Fibroblast of skin of left quadriceps (primary cell): ENCODE measurements around the gene MAP1LC3B2.

Experiments
- DNase-seq, 2 experiments: peaks; one replicate each; pipeline ENCODE4 v3.0.0-alpha.2; 2013; ENCODE audit warnings: low read depth in 2 of 2

MAP1LC3B2 gene

DNA sequence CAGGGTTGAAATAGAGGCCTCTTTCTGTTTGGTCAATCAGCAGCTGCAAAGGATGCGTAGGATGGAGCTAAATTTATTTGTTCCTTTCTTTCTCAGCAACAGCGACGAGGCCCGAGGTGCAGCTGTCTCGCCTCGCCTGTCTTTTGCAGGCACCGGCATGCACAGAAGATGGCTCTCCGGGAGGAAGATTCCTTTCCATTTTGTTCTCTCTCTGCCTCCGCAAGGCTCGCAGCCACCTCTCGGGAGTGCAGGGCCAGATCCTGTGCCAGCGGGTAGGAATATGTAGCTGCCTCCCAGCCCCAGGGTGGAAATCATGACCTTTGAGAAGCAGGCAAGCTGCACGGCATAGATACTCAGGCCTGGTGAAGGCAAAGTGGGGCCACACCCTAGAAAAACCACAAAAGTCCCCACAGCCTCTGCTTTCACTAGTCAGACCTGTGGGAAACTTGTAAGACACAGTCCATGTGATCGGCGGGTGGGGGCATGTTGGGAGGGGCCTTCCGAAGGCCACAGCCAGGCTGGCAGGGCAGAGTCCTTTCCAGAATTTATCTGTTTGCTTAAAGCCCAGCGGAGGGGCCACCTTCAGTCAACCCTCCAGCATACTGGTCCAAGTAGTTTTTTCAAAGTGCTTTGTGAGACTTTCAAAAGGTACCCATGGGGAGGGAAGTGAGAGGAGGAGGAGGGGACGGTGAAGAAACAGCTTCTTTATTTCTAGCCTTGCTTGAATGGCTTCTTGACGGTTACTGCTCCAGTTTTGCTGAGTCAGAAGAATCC lies at the start of gene MAP1LC3B2:
Gene MAP1LC3B2, plus strand, starts transcription at position 220 of the 774 bp plus-strand sequence. CDS start 16,562 bp downstream, outside the sequence.
- DNase-seq, result peak; percentile 45 to 48

DNA sequence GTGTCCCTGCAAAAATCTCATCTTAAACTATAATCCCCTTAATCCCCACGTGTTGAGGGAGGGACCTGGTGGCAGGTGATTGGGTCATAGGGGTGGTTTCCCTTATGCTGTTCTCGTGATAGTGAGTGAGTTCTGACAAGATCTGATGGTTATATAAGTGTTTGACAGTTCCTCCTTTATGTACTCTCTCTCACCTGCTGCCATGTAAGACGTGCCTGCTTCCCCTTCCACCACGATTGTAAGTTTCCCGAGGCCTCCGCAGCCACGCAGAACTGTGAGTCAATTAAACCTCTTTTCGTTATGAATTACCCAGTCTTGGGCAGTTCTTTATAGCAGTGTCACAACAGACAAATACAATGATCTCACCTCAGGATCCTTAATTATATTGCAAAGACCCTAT lies 45.2 kb upstream of the MAP1LC3B2 start:
- no peak for DNase-seq

GRCh38 chr12:116515684-116516083 lies 43.5 kb upstream of the MAP1LC3B2 start:
- DNase-seq, result no peak

DNA sequence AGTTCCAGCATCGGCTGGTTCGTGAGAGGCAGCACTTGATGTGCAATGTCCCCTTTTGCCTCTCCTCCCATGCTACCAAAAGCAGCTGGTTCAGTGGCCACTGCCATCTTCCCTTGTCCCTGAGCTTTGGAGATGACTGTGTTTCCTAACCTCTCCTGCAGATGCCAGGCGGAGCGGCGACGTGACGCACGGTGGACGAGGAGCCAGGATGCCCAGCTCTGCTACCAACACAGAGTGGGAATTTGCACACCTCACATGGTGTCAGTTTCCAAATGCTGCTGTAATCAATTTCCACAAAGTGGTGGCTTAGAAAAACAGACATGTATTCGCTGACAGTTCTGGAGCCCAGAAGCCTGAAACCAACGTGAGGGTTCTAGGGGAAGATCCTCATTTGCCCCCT lies 42.5 kb upstream of the MAP1LC3B2 start:
- no peak for DNase-seq

GRCh38 chr12:116517431-116518045 lies 41.6 kb upstream of the MAP1LC3B2 start:
- DNase-seq, result no peak

DNA sequence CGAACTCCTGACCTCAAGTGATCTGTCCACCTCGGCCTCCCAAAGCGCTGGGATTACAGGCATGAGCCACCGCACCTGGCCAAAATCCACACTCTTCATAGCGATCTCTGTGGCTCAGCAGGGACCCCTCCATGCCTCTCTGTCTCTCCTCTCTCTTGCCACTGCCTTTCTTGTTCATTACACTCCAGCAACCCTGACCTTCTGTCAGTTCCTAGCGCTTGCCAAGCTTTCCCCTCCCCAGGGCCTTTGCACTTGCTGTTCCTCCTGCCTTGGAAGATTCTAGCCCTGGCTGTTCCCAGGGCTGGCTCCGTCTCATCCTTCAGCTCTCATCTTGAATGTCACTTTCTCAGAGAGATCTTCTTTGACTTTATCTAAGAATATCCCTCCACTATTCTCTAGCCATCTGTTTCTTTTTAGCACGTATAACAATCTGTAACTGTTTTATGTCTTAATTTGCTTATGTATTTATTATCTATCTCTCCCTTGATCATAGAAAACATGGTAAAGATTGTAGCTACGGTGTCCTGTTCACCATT lies 38.9 kb upstream of the MAP1LC3B2 start:
- DNase-seq, result no peak

DNA sequence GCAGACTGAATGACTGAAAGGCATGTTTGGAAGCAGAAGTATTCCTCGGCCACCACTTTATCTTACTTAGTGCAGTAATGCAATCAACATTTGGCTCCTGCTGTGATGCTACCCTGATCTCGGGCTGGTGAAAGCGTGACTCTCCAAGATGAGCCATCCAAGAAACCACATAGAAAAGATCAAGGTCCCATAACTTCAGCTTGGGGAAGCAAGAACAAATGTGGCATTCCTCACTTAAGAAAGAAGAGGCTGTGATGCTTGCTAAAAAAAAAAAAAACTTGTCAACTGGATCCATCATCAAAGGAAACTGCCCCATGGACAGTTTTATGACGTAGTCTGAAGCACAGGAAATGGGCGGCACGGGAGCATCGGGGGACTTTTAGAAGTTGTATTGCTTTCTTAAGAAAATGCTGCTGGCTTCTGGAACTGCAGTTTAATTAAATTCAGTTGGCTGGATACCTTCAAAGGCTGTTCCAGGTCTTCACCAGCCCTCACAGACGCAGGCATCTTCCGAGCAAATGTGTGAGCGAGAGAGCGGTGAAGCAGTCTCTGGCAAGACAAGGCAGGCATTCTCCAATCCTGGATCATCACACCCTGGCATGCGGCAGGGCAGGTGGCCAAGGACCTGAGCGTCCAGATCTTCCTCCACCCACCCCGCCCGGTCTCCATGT lies 38.2 kb upstream of the MAP1LC3B2 start:
- peak; percentile 77 for DNase-seq

- no peak for DNase-seq
Measured at GRCh38 chr12:116524311-116524710, 34.9 kb upstream of the MAP1LC3B2 start.

- DNase-seq, result peak; percentile 67 to 68
Measured at GRCh38 chr12:116524964-116525379, 34.2 kb upstream of the MAP1LC3B2 start.

GRCh38 chr12:116525418-116526001 lies 33.7 kb upstream of the MAP1LC3B2 start:
- peak; percentile 89 to 91 for DNase-seq

- DNase-seq, result peak; percentile 73 to 76
Measured at GRCh38 chr12:116528065-116528464, 31.1 kb upstream of the MAP1LC3B2 start.

GRCh38 chr12:116528498-116528897 lies 30.7 kb upstream of the MAP1LC3B2 start:
- no peak for DNase-seq

DNA sequence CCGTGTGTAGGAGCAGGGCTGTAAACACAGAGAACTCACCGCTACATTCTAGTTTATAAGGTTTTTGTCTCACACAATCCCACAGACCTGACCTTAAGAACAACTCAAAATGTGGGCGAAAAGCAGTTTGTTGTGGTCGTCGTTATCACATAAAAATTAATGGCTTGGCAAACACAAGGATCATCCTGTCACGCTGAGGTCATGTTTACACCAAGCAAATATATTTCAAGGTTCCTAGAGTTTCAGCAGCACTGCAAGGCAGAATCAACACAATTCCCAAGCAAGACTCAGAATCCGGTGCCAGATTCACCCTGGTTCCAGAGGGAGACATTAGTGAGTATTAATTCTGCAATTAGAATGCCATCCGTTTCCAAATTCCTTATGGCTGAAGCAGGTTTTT lies 30.1 kb upstream of the MAP1LC3B2 start:
- peak; percentile 51 to 52 for DNase-seq

DNA sequence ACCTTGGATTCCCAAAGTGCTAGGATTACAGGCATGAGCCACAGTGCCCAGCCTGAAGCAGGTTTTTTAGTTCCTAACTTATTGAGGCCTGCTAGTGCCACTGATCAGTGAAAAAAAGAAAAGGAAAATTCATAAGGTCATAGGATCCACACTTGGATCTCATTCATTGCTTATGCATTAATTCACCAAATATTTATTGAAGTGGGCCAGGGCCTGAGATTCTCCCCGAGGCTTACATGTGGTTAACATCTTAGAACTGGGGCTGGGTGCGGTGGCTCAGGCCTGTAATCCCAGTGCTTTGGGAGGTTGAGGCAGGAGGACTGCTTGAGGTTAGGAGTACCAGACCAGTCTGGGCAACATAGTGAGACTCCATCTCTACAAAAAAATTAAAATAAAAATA lies 29.5 kb upstream of the MAP1LC3B2 start:
- no peak for DNase-seq

- DNase-seq, result no peak
Measured at GRCh38 chr12:116532428-116532827, 26.8 kb upstream of the MAP1LC3B2 start.

- DNase-seq, result no peak
Measured at GRCh38 chr12:116532986-116533342, 26.2 kb upstream of the MAP1LC3B2 start.

DNA sequence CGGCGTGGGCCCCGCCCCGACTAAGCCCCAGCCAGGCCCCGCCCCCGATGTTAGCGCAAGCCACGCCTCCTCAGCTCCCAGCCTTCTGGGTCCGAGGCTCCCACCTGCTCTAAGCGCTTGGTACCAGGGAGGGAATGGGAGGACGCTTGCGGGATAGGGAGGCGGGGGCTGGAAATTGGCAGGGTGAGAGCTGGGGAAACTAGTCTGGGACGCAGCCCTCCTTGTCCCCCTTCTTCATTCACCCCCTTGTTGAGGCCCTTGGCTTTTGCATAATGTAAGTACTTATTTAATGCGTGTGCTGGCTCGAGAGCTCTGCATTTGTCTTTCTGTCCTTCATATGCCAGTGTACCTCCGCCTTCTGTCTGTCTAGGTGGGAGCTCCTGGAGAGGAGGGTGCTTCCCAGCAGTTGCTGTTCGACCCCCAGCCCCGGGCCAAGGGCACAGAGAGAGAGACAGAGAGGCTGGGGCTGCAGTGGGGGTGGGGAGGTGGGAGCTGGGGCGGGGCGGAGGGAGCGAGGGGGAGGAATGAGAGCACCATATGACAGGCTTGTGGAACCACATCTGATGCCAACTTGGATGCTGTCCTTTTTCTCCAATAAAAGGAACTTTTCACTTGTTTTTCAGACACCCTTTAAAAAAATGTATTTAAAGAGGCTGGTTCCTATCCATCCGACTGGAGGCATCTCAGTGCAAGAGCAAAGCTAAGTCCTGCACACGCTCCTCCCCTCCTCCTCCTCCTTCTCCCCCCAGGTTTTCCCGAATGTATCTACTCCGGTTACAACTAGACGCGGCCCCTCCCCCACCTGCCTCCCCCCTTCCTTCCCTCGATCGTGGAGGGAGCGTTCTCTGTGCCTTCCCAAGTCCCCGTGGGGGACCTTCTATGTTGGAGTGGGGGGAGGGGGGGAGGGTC lies 25.6 kb upstream of the MAP1LC3B2 start:
- DNase-seq, result peak; percentile 76 to 77

DNA sequence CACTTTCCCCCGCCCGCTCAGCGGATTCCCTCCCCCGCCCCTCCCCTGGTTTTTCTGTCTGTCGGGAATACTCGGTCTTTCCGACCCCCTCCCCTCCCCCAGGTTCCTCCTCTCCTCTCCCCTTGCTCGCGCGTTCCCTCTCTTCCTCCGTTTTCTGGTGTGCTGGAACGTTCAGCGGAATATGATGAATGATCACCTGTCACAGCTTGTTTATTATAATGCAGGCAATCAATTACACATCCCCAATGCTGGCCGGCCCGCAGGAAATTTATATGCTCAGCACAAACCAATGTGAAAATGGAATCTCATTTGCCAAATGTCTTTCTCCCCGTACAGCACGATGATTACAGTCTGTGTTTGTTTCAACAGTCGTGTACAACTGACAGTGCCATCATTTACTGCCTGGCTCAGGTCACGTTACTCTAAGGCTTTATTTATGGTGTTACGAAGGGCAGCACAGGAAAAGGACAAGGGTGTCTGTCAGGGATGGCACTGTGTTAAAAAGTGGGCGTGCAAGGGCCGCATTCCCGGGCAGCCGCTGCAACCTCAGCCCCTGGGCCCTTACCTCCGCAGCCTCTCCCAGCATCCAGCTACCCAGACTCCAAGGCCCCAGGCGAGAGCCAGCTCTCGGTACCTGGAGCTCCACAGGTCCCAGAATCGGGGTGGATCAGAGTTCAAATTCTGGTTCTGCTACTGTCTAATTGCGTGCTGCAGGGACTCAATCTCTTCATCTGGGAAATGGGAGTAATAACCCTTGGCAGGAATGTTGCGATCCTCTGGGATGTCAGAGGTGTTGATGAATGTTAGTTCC lies 24.7 kb upstream of the MAP1LC3B2 start:
- peak in 1 of 2 experiments; percentile 34 for DNase-seq

DNA sequence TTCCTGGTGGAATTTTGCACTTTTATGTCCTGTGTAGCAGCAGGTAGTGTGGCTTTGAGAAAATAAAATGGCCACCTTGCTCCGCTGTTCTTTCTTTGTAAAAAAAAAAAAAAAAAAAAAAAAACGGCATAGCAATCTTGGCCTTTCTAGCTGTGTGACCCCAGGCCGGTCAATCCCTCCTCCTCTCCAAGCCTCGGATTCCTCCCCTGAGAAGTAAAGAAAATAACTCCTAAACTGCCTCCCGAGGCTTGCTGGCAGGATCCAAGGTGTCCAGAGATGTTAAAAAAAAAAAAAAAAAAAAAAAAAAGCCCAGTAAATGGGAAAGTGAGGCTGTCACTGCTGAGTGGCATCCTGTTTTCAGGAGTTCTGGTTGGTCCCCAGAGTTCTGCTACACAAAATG lies 23.9 kb upstream of the MAP1LC3B2 start:
- no peak for DNase-seq
